ENCODE data around the gene CCDC201.

The CCDC201 gene

GRCh38 chr7:45893374-45893995 lies 20.6 kb upstream of the CCDC201 start:
- no peak for DNase-seq (ENCODE audit: low spot score)

GRCh38 chr7:45892407-45893035 lies 19.6 kb upstream of the CCDC201 start:
- no peak for DNase-seq (ENCODE audit: low spot score)

- DNase-seq (ENCODE audit: low spot score) = no peak
Observed at GRCh38 chr7:45891462-45892402, 18.9 kb upstream of the CCDC201 start.

- DNase-seq (ENCODE audit: low spot score) = no peak
Observed at GRCh38 chr7:45890902-45891461, 18.1 kb upstream of the CCDC201 start.

- DNase-seq (ENCODE audit: low spot score) = no peak
Observed at GRCh38 chr7:45890125-45890901, 17.4 kb upstream of the CCDC201 start.

- no peak for DNase-seq (ENCODE audit: low spot score)
Observed at GRCh38 chr7:45889367-45890067, 16.6 kb upstream of the CCDC201 start.

- DNase-seq (ENCODE audit: low spot score) = no peak
Observed at GRCh38 chr7:45888993-45889366, 16.1 kb upstream of the CCDC201 start.

- no peak for DNase-seq (ENCODE audit: low spot score)
Observed at GRCh38 chr7:45888185-45888992, 15.5 kb upstream of the CCDC201 start, which contains the start of gene IGFBP1. TSS of gene IGFBP1 (plus strand) at chr7:45888488. CDS start at chr7:45888653, 165 bp downstream.

- DNase-seq (ENCODE audit: low spot score) = no peak
Observed at GRCh38 chr7:45886931-45887667, 14.2 kb upstream of the CCDC201 start.

- no peak for DNase-seq (ENCODE audit: low spot score)
Observed at GRCh38 chr7:45885264-45885882, 12.5 kb upstream of the CCDC201 start.

GRCh38 chr7:45884136-45884535 lies 11.3 kb upstream of the CCDC201 start:
- no peak for DNase-seq (ENCODE audit: low spot score)

- DNase-seq (ENCODE audit: low spot score) = no peak
Observed at GRCh38 chr7:45882465-45882810, 9.6 kb upstream of the CCDC201 start.

- DNase-seq (ENCODE audit: low spot score) = no peak
Observed at GRCh38 chr7:45881759-45882464, 9.0 kb upstream of the CCDC201 start.

- DNase-seq (ENCODE audit: low spot score) = no peak
Observed at GRCh38 chr7:45881280-45881758, 8.4 kb upstream of the CCDC201 start.

- no peak for DNase-seq (ENCODE audit: low spot score)
Observed at GRCh38 chr7:45880433-45880860, 7.6 kb upstream of the CCDC201 start.

- DNase-seq (ENCODE audit: low spot score) = no peak
Observed at GRCh38 chr7:45878457-45879144, 5.7 kb upstream of the CCDC201 start.

GRCh38 chr7:45876519-45876918 lies 3.6 kb upstream of the CCDC201 start:
- no peak for DNase-seq (ENCODE audit: low spot score)

Data from germinal center (tissue), 1 donor.